Activated CD8-positive, alpha-beta memory T cell treated with anti-CD3 and anti-CD28 coated beads for 24 hours (primary cell): ENCODE data around the gene KRT75.

Experiments used
- DNase-seq: peaks from one replicate; pipeline ENCODE4 v3.0.0-alpha.2; 2020

Gene KRT75

GRCh38 chr12:52439420-52439819 is 5.2 kb upstream of the KRT75 start:
- DNase-seq = no peak

- DNase-seq = no peak
Measured at GRCh38 chr12:52438305-52439301, 4.4 kb upstream of the KRT75 start.

GRCh38 chr12:52437508-52437907 is 3.3 kb upstream of the KRT75 start:
- DNase-seq = no peak

GRCh38 chr12:52436828-52437474 is 2.8 kb upstream of the KRT75 start:
- no peak for DNase-seq

GRCh38 chr12:52436000-52436827 is 2.0 kb upstream of the KRT75 start:
- no peak for DNase-seq

GRCh38 chr12:52435659-52435999 is 1.5 kb upstream of the KRT75 start:
- DNase-seq = peak; percentile 19

GRCh38 chr12:52434760-52435530 is 774 bp upstream of the KRT75 start:
- DNase-seq = no peak

- no peak for DNase-seq
Measured at GRCh38 chr12:52433501-52434080, 580 bp downstream of the KRT75 start.

- DNase-seq = no peak
Measured at GRCh38 chr12:52432559-52433207, 1.5 kb downstream of the KRT75 start.

GRCh38 chr12:52428121-52428520 is 6.0 kb downstream of the KRT75 start:
- no peak for DNase-seq

GRCh38 chr12:52427083-52427482 is 7.1 kb downstream of the KRT75 start:
- DNase-seq = no peak

- DNase-seq = no peak
Measured at GRCh38 chr12:52426034-52426433, 8.1 kb downstream of the KRT75 start.

- DNase-seq = no peak
Measured at GRCh38 chr12:52425466-52425865, 8.7 kb downstream of the KRT75 start.

- DNase-seq = no peak
Measured at GRCh38 chr12:52423661-52424500, 10.3 kb downstream of the KRT75 start.

- no peak for DNase-seq
Measured at GRCh38 chr12:52423035-52423434, 11.1 kb downstream of the KRT75 start.

- no peak for DNase-seq
Measured at GRCh38 chr12:52419656-52420055, 14.5 kb downstream of the KRT75 start.

- DNase-seq = no peak
Measured at GRCh38 chr12:52418576-52419110, 15.5 kb downstream of the KRT75 start.

- DNase-seq = no peak
Measured at GRCh38 chr12:52417740-52418139, 16.4 kb downstream of the KRT75 start.

- DNase-seq = no peak
Measured at GRCh38 chr12:52416795-52417194, 17.4 kb downstream of the KRT75 start.
